HG03159 (cell line): ENCODE data around the gene SMIM20.
"Not testable (repeated sequence)": the region's sequence is repeated elsewhere in the genome, so short reads cannot be mapped to it uniquely, and the experiment has no call there.

Source experiments
- ATAC-seq: cut with Tn5 transposase; IDR thresholded peaks from one replicate; pipeline ENCODE4 v1.9.1; 2021; ENCODE audit warnings: mild to moderate bottlenecking, moderate library complexity; ENCODE audit not compliant: unreplicated experiment

SMIM20 gene

GRCh38 chr4:25890571-25891485 lies 23.2 kb upstream of the SMIM20 start:
- ATAC-seq, result no peak

GRCh38 chr4:25892796-25893195 lies 21.2 kb upstream of the SMIM20 start:
- no peak for ATAC-seq

- ATAC-seq, result no peak
These were observed 17.1 kb upstream of the SMIM20 start for GRCh38 chr4:25896776-25897539.

DNA sequence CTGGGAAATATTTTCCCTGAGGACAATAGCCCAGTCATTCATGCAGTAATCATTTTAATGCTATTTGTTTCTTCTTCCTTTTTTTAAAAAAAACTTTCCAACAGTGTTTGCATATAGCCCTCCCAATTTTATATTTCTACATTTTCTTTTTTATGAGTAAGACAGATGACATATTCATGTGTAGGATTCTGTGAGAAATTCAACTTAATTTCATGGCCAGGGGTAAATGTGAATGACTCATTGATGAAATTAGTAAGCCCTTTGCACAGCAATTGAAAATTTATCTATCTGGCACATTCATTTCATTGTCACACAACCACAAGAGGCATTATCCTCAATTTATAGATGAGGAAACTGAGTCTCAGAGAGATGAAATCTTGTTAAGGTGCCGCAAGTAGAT lies 13.7 kb upstream of the SMIM20 start:
- ATAC-seq, result no peak

DNA sequence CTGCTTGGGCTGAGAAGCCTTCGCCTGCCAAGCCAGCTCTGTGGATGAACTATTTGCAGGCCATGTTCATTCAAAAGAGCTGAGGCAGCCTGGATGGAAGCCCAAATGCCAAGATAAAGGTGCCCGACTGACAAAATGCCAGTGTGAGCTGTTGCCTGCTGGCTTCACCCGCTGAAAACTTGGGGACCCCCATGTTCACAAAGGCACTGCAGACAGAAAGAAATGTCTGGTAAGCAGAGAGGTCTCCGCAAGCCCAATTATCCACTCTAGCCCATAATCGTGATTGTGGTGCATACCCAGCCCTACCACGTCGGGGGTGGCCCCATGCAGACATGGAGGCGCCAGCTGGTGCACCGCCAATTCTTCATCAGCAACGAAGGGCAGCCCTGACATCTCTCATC lies 13.0 kb upstream of the SMIM20 start:
- no peak for ATAC-seq

- ATAC-seq, result peak; percentile 59
These were observed 9.9 kb upstream of the SMIM20 start for GRCh38 chr4:25903900-25904747.

DNA sequence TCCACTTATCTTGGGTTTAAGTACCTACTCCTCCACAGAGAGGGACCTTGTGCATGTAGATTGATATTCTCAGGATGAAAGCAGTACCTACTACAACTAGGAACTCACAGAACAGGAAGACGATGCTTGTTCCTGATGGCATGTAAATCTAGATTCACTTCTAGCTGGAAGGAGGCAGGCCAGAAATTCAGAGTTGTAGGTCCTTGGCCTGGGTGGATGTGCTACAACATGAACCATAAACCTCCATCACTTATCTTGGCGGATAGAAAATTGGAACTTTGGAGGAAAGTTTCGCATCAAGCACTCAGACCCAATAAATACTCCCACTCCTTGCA lies 9.3 kb upstream of the SMIM20 start:
- peak; percentile 52 for ATAC-seq

DNA sequence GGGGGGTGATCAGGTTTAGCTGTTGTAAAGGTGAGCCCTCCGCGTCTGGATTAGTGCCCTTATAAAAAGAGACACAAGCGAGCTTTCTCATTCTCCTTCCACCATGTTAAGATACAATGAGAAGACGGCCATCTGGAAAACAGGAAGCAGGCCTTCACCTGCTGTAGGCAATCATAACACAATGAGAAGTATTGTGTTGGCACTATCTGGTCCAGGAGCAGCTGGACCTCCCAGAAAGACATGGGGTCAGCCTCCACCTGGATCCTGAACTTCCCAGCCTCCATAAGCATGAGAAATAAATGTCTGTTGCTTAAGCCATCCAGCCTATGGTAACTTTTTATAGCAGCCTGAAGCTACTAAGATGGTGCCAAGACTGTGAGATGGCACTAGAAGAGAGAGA lies 8.6 kb upstream of the SMIM20 start:
- no peak for ATAC-seq

DNA sequence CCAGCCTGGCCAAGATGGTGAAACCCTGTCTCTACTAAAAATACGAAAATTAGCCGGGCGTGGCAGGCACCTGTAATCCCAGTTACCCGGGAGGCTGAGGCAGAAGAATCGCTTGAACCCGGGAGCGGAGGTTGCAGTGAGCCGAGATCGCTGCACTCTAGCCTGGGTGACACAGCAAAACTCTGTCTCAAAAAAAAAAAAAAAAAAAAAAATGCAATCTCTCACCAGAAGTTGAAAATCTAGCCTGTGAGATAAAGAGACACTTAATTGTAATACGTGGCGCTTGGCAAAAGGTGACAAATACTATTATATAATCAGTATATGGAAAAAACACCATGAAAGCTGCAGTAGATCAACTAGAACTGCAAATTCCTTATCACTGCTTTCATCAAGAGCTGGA lies 7.9 kb upstream of the SMIM20 start:
- ATAC-seq, result not testable (repeated sequence)

DNA sequence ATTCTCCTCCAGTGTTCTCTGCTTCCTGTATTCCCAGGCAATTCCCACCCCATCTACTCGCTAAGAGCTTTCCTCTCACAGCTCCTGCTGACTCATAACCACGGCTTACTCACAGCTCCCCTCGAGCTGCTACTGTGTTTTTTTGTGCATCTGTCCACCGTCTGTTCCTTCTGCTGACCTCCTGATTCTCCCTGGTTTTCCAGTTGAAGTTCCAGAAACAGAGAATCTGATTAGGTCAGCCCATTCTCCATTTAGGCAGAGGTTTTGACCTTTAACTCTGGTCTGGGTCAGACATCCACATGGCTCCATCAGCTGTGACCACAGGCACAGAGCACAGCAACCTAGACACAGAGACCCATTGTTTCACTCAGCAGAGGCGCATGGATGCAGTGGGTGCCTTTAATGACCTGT lies 5.5 kb upstream of the SMIM20 start:
- ATAC-seq, result no peak

GRCh38 chr4:25911356-25911755 lies 2.7 kb upstream of the SMIM20 start:
- ATAC-seq, result no peak

- ATAC-seq, result peak; percentile 25
These were observed 767 bp upstream of the SMIM20 start for GRCh38 chr4:25913056-25913850.

GRCh38 chr4:25914670-25915352 lies 791 bp downstream of the SMIM20 start:
- peak; percentile 5 for ATAC-seq

DNA sequence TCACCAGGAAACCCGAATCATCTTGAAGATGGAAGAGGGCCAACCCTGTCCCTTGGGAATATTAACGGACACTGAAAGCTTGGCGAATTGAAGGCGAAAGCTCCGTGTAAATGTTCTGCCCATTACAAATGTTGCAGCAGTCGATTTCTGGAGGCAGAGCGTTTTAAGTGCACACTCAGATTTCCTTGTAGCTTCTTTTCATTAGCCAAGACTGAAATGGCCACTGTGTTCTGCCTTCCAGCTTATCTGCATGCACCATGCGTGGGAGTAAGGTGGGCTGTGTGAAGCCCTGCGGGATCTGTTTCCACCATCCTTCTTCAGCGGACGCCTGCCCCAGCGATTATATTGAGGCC lies 1.3 kb downstream of the SMIM20 start:
- ATAC-seq, result no peak

DNA sequence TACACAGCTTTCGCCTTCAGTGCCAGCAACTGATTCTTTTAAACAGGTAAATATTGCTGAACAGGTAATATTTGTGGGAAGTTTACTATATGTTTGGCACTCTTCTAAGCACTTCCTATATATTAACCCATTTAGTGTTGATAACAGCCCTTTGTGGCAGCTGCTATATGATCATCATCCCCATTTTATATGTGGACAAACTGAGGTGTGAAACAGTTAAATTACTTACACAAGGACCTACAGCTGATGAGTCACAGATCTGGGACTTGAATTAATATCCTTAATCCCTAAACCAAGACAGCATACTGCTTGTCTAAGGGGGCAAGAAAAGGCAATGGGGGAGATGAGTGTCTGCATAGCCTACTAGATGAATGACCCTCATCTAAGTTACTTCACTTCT lies 2.9 kb downstream of the SMIM20 start:
- ATAC-seq, result no peak

DNA sequence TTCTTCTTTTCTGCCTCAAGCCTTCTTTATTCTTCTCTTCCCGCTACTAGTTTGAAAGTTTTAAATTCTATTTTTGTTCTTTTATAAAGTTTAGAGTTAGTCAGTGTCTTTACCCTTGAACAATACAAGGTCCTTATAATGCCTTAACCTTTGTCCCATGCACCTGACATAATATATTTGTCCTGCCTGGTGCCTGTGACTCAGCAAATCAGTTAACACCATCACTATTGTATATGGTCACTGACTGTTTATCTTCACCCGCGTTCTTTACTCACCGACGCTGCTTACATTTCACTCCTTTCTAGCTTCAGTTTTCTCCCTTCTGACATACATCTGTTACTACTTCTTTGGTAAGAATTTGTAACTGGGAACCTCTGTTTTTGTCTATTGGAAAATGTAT lies 5.7 kb downstream of the SMIM20 start:
- no peak for ATAC-seq

DNA sequence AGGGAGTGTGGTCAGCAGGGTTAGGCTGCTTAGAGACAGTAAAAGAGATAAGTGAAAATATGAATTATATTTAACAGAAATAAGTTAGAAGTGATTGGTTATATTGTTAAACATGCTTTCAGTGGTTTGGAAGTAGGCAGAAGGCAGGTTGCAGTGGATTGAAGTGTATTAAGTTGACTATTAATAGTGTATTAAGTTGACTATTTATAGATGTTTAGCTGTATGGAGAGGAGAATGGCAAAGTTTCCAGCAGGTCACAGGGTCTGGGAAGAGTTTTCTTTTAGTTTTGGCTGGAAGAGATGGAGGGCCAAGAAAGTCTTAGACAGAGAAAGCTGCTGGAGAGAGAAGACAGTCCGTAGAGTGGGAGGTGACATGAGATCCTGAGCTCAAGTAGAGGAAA lies 7.9 kb downstream of the SMIM20 start:
- ATAC-seq, result no peak

- no peak for ATAC-seq
These were observed 8.9 kb downstream of the SMIM20 start for GRCh38 chr4:25922812-25923369.

- no peak for ATAC-seq
These were observed 9.7 kb downstream of the SMIM20 start for GRCh38 chr4:25923745-25924144.
